RWPE2 (cell line): ENCODE data around the gene SEMA5B.

Source experiments
- ATAC-seq: fragments of 200-7000 bp; cut with Tn5 transposase; 3 replicates; pipeline ENCODE4 v1.9.1; 2021; ENCODE audit warnings: low read depth
- DNase-seq: peaks from one replicate; pipeline ENCODE4 v3.0.0-alpha.2; 2020; ENCODE audit warnings: low spot score
- H3K27ac ChIP-seq: fragments of 450-650 bp; 2 replicates; pipeline ENCODE4 v1.5.1; 2017; ENCODE audit warnings: mild to moderate bottlenecking; ENCODE audit not compliant: poor library complexity, severe bottlenecking
- H3K27me3 ChIP-seq: fragments of 250-450 bp; sonication (Bioruptor Pico); 2 replicates; pipeline ENCODE4 v1.5.1; 2021; ENCODE audit warnings: mild to moderate bottlenecking, moderate library complexity; ENCODE audit not compliant: insufficient read depth, poor library complexity, severe bottlenecking
- H3K36me3 ChIP-seq: fragments of 250-450 bp; sonication (Bioruptor Pico); 2 replicates; pipeline ENCODE4 v1.5.1; 2020; ENCODE audit warnings: low read depth, mild to moderate bottlenecking, moderate library complexity
- H3K4me1 ChIP-seq: fragments of 250-450 bp; sonication (Bioruptor Pico); 2 replicates; pipeline ENCODE4 v1.5.1; 2021; ENCODE audit warnings: mild to moderate bottlenecking, moderate library complexity; ENCODE audit not compliant: insufficient read depth, poor library complexity, severe bottlenecking
- H3K4me3 ChIP-seq: fragments of 250-450 bp; sonication (Bioruptor Pico); 2 replicates; pipeline ENCODE4 v1.5.1; 2021; ENCODE audit warnings: mild to moderate bottlenecking, moderate library complexity; ENCODE audit not compliant: severe bottlenecking
- H3K9me3 ChIP-seq: fragments of 250-450 bp; sonication (Bioruptor Pico); 2 replicates; pipeline ENCODE4 v1.5.1; 2021; ENCODE audit warnings: mild to moderate bottlenecking, moderate library complexity; ENCODE audit not compliant: severe bottlenecking
- TF ChIP-seq, protein P1 (sequence below): fragments of 450-650 bp; IDR thresholded peaks from one replicate; pipeline ENCODE4 v1.5.1; 2017; ENCODE audit warnings: mild to moderate bottlenecking, moderate library complexity; ENCODE audit not compliant: poor library complexity, severe bottlenecking

SEMA5B gene

DNA sequence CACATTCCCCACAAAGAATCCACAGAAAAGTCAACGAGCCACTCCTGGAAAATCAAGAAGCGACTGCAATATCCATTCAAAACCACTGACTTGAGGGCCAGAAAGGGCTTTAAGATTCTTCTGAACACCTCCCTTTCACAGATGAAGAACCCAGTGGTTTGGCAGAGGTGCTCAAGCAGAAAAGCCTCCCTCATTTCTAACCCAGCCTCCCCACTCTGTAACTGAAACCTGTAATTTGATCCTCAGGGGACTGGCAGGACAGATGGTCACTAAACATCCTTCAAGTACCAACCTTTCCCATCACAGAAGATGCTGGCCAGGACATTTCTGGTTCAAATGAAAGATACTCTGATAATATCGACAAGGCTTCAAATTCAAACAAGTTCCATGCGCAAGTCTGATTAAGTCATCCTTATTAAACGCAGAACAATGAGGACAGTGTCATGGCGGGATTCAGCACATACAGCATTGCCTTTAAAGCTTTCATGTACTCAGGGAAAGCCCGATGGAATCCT lies 5.5 kb downstream of the SEMA5B start:
- TF ChIP-seq, protein P1, sequence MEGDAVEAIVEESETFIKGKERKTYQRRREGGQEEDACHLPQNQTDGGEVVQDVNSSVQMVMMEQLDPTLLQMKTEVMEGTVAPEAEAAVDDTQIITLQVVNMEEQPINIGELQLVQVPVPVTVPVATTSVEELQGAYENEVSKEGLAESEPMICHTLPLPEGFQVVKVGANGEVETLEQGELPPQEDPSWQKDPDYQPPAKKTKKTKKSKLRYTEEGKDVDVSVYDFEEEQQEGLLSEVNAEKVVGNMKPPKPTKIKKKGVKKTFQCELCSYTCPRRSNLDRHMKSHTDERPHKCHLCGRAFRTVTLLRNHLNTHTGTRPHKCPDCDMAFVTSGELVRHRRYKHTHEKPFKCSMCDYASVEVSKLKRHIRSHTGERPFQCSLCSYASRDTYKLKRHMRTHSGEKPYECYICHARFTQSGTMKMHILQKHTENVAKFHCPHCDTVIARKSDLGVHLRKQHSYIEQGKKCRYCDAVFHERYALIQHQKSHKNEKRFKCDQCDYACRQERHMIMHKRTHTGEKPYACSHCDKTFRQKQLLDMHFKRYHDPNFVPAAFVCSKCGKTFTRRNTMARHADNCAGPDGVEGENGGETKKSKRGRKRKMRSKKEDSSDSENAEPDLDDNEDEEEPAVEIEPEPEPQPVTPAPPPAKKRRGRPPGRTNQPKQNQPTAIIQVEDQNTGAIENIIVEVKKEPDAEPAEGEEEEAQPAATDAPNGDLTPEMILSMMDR = no peak
- H3K9me3 ChIP-seq = no peaks in the 10 kb centered on the region
- no peak for ATAC-seq
- peaks cover 22% of the 10 kb centered on the region for H3K27me3 ChIP-seq
- no peaks in the 10 kb centered on the region for H3K36me3 ChIP-seq
- H3K4me1 ChIP-seq = no peaks in the 10 kb centered on the region
- no peak overlapping the region for H3K4me3 ChIP-seq
- H3K27ac ChIP-seq = no peak overlapping the region
- DNase-seq = no peak

DNA sequence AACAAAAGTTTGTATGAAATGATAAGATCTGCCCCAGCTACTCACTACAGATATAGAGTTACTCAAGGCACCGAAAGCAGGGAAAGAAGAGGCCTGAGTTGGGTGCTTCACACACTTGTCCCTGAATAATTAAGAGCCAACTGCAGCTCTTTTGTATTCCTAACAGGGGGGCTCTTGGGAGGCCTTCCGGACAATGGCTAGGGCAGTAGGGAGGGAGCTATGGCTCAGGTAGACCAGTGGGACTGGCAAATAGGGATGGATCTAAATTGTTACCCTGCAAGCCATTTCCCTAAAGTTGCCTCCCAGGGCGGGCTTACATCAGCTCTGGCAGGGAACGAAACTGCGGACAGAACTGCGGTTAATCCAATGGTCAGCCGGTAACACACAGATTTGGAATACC lies 6.2 kb downstream of the SEMA5B start:
- Histone ChIP-seq H3K9me3 (no peaks in the 10 kb centered on the region), H3K36me3 (no peaks in the 10 kb centered on the region), H3K4me1 (no peaks in the 10 kb centered on the region), H3K27me3 (peaks cover 16% of the 10 kb centered on the region), H3K27ac (no peak overlapping the region), H3K4me3 (no peak overlapping the region)
- DNase-seq (no peak), ATAC-seq (no peak)
- TF ChIP-seq, protein P1 = no peak

DNA sequence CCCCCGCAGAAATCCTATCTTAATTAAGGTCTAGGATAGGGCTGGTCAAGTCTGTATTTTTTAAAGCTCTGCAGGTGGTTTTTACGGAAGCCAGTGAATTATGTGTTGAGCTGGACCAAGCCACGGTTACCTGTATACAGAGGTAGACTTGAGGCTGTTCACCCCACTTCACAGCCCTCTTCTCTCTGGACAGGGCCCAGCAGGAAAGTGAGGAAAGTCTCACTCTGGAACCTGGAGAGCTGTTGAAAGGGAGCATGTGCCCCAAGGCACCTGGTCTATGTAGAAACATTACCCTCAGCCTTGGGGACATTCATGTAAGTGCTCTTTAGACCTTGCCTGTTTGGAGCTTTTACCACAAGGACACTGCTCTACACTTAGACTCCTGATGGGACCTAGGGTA lies 6.9 kb downstream of the SEMA5B start:
- no peak for ATAC-seq
- Histone ChIP-seq H3K27ac (no peak overlapping the region), H3K4me1 (no peaks in the 10 kb centered on the region), H3K36me3 (no peaks in the 10 kb centered on the region), H3K27me3 (peaks cover 10% of the 10 kb centered on the region), H3K4me3 (no peak overlapping the region), H3K9me3 (no peaks in the 10 kb centered on the region)
- TF ChIP-seq, protein P1 = no peak
- no peak for DNase-seq

DNA sequence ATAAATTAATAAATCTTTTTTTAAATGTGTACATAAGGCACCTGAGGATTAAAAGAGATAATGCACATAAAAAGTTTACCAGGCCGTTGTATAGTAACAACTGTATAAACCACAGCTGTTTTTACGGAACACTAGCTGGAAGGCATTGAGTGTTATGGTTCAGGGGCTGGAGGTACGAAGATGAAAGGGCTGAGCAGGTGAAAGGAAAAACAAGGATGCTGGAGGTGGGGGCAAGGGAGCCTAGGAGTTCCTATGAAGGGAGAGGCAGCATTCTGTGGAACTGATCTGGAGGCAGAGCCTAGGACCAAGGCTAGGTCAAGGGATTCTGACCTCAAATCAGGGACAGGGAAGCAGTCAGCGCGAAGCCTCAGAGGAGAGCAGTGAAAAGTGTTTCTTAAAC lies 8.0 kb downstream of the SEMA5B start:
- ATAC-seq (no peak), DNase-seq (no peak)
- Histone ChIP-seq H3K27ac (no peak overlapping the region), H3K36me3 (no peaks in the 10 kb centered on the region), H3K4me1 (no peaks in the 10 kb centered on the region), H3K27me3 (peaks cover 2% of the 10 kb centered on the region), H3K9me3 (no peaks in the 10 kb centered on the region), H3K4me3 (no peak overlapping the region)
- TF ChIP-seq, protein P1 = no peak

DNA sequence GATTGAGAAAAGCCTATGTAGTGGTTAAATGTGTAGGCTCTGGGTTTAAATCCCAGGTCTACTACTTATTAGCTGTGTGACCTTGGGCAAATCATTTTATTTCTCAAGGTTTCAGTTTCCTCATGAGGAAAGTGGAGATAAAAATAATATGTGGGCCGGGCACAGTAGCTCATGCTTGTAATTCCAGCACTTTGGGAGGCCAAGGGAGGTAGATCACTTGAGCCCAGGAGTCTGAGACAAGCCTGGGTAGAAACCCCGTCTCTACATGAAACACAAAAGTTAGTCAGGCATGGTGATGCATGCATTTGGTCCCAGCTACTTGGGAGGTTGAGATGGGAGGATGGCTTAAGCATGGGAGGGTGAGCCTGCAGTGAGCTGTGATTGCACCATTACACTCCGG lies 8.4 kb downstream of the SEMA5B start:
- no peak overlapping the region for H3K27ac ChIP-seq
- H3K36me3 ChIP-seq = no peaks in the 10 kb centered on the region
- peaks cover 2% of the 10 kb centered on the region for H3K27me3 ChIP-seq
- TF ChIP-seq, protein P1 = no peak
- ATAC-seq (no peak), DNase-seq (no peak)
- no peaks in the 10 kb centered on the region for H3K9me3 ChIP-seq
- H3K4me3 ChIP-seq = no peak overlapping the region
- no peaks in the 10 kb centered on the region for H3K4me1 ChIP-seq
